IPS DF 6.9 (cell line): ENCODE results near the gene SKI.

ENCODE experiments used
- DNase-seq: peaks from one replicate; pipeline ENCODE4 v3.0.0-alpha.2; 2013; ENCODE audit warnings: low read depth, low spot score
- H3K27ac ChIP-seq: one replicate; pipeline ENCODE4 v1.5.1; 2013; ENCODE audit warnings: low read length, control low read depth
- H3K27me3 ChIP-seq: 2 replicates; pipeline ENCODE4 v1.6.1; 2013; ENCODE audit warnings: mild to moderate bottlenecking, low read length; ENCODE audit not compliant: control insufficient read depth, insufficient read depth
- H3K36me3 ChIP-seq: 2 replicates; pipeline ENCODE4 v1.6.1; 2013; ENCODE audit warnings: low read length; ENCODE audit not compliant: control insufficient read depth, insufficient read depth
- H3K4me1 ChIP-seq: 2 replicates; pipeline ENCODE4 v1.6.1; 2013; ENCODE audit warnings: low read length; ENCODE audit not compliant: control insufficient read depth, insufficient read depth
- H3K4me3 ChIP-seq: 2 replicates; pipeline ENCODE4 v1.5.1; 2013; ENCODE audit warnings: mild to moderate bottlenecking, low read length
- H3K9me3 ChIP-seq: 2 replicates; pipeline ENCODE4 v1.6.1; 2013; ENCODE audit warnings: low read length, inconsistent platforms; ENCODE audit not compliant: control insufficient read depth, insufficient read depth
- WGBS: extraction: QIAGEN DNeasy Blood & Tissue Kit; methylation state at CpG from one replicate; pipeline ENCODE4 v1.1.7; 2013; ENCODE audit warnings: mixed read lengths, missing lambda C conversion rate; ENCODE audit not compliant: insufficient read length, insufficient coverage; 5-methylcytosine and 5-hydroxymethylcytosine counted together

SKI gene

DNA sequence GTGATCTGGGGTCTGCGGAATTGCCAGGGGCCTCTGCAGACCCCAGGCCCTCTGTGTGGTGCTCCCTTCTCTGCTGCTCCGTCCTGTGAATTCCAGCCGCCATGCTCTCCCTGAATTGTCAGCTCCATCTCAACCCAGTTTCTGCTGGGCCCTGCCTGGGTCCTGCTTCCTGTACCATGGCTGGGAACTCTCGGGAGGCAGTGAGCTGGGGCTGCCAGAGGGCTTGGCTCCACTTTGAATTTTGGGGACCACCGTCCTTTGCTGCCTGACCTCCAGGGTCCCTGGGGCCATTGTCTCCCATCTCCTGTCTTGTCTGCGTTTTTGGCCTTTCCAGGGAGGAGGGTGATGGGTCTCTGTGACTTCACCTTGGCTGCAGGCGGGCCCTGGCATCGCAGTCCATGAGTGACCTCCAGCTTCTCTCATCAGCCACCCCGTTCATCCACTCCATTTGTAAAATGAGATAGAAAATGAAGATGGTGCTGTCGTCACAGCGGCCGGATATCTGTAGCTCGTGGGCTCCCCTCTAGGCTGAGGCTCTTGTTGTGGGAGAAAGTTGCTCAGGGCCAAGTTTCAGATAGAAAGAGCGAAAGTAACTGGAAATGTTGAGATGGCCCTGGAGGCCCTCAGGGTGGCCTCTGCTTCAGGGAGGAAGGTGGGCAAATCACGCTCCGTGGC is 38.3 kb downstream of the SKI start:
- peaks cover 9% of the 10 kb centered on the region for H3K4me1 ChIP-seq
- no peaks in the 10 kb centered on the region for H3K27me3 ChIP-seq
- no peak for DNase-seq
- no peaks in the 10 kb centered on the region for H3K36me3 ChIP-seq
- no peak overlapping the region for H3K27ac ChIP-seq
- no CpG with 5 or more reads among the region's 16 CpGs for WGBS
- no peak overlapping the region for H3K4me3 ChIP-seq
- H3K9me3 ChIP-seq: no peaks in the 10 kb centered on the region

DNA sequence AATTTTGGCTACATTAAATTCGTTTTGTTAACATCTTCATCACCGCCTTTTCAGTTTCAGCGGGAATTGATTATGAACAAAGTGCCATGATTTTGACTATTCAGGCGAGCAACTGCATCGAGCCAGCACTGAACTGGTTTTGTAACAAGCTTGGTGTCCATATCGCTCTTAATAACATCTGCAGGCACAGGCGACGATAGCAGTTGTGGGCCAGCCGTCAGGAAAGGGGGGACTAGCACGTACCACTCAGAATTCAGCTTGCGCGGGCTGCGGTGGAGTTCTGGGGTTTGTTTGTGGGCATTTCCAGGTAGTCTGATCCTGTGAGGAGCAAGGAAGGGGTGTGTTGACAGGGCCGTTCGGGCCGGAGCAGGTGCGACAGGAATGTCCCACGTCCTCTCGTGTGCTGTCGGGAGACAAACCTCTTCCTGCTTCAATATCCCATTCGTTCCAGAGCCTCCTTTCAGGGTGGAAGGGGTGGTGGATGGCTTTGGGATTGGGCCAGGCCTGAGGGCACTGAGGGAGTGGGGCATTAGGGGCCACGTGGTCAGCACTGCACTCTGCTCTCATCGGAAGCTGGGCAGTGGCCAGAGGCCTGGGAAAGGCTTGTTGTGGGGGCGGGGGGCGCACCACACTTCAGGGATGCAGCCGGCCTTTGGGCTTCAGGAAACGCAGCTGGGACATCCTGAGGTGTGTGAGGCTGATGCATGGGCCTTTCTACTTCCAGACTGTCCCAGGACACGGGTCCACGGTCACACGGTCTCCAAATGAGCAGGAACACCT is 39.1 kb downstream of the SKI start:
- H3K4me3 ChIP-seq: no peak overlapping the region
- no peak overlapping the region for H3K27ac ChIP-seq
- H3K9me3 ChIP-seq: no peaks in the 10 kb centered on the region
- no peaks in the 10 kb centered on the region for H3K36me3 ChIP-seq
- DNase-seq: no peak
- peaks cover 12% of the 10 kb centered on the region for H3K4me1 ChIP-seq
- H3K27me3 ChIP-seq: no peaks in the 10 kb centered on the region
- no CpG with 5 or more reads among the region's 30 CpGs for WGBS

DNA sequence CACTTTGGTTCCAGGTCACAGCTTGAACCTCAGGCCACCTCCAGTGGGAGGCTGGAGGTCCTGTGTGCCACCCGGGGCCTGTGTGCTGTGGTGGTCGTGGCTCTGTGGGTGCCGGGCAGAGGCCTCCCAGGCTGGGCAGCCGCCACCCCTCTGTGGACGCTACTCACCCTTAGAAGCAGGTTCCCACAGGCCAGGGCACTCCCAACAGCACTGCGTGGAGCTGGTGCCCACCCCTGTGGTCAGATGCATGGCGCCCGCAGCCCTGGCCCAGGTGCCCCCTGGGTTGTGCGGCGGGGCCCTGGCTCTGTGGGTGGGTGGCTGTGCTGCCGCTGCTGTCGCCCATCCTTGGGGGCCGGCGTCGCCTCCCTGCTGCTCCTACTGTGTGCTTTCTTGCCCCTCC is 39.7 kb downstream of the SKI start:
- Histone ChIP-seq H3K4me3 (no peak overlapping the region), H3K27ac (no peak overlapping the region)

DNA sequence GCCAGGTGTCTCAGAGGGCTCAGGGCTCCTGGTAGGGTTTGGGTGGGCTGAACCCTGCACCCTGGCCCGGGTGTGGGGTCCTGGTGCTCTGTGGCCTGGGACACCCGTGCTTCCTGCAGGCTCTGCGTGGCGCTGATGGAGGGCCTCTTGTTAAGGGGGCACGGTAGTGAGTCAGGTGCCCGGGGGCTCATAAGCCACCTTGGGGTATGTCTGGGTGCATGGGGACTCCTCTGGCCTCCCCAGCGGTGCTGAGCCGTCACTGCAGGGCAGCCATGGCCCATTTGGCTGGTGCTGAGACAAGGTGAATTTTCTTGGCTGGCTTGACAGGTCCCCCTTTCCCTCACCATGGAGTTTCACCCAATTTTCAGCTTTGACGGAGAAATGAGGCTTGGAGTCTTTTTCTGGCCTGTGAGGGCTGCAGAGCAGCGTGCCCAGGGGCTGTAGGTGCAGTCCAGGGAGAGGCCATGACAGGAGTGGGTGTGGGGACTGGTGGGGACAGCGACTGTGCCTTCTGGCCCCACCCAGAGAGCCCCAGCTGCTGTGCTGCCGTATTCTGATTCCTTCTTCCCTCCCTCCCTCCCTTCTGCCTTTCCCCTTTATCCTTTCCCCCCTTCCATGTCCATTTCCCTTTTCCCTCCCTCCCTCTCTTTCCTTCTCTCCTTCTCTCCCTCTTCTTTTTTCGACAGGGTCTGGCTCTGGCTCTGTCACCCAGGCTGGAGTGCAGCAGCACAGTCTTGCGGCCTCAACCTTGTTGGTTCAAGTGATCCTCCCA is 40.4 kb downstream of the SKI start:
- Histone ChIP-seq H3K27ac (no peak overlapping the region), H3K36me3 (no peaks in the 10 kb centered on the region), H3K4me1 (peaks cover 14% of the 10 kb centered on the region), H3K4me3 (no peak overlapping the region), H3K9me3 (no peaks in the 10 kb centered on the region), H3K27me3 (no peaks in the 10 kb centered on the region)
- no peak for DNase-seq
- no CpG with 5 or more reads among the region's 14 CpGs for WGBS

More for the DNA sequence above, 39.7 kb downstream of the SKI start:
- Histone ChIP-seq H3K27me3 (no peaks in the 10 kb centered on the region), H3K36me3 (no peaks in the 10 kb centered on the region), H3K4me1 (peaks cover 12% of the 10 kb centered on the region), H3K9me3 (no peaks in the 10 kb centered on the region)
- DNase-seq: no peak
- no CpG with 5 or more reads among the region's 15 CpGs for WGBS

DNA sequence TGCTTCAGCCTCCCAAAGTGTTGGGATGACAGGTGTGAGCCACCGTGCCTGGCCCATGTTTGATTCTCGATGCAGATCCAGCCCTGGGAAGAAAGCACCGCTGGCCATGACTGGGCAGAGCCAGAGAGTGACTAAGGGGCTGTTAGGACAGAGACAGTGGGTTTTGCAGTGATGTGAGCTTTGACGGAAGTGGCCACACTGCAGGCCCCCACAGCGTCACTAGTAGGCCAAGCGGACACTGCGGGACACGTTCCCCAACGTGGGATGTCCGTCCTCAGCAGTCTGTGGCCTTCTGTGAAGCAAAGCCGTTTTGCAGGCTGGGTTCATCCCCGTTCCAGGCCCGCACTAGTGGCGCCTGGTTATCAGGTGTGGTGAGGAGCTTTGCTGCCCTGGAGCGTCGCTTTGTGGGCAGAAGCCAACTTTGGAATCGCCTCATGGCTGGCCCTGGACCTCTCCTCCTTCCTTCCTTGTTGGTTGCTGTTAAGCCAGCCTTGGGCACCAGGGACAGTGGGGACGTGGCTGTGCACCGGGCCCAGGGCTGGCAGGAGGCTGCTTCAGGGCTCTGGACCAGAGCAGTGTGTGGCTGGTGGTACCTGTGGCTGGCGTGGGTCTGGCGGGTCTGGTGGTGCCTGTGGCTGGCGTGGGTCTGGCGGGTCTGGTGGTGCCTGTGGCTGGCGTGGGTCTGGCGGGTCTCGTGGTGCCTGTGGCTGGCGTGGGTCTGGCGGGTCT is 41.2 kb downstream of the SKI start:
- Histone ChIP-seq H3K27ac (no peak overlapping the region), H3K9me3 (no peaks in the 10 kb centered on the region), H3K36me3 (no peaks in the 10 kb centered on the region), H3K4me1 (peaks cover 16% of the 10 kb centered on the region), H3K4me3 (no peak overlapping the region), H3K27me3 (no peaks in the 10 kb centered on the region)
- DNase-seq: no peak
- WGBS: no CpG with 5 or more reads among the region's 28 CpGs

DNA sequence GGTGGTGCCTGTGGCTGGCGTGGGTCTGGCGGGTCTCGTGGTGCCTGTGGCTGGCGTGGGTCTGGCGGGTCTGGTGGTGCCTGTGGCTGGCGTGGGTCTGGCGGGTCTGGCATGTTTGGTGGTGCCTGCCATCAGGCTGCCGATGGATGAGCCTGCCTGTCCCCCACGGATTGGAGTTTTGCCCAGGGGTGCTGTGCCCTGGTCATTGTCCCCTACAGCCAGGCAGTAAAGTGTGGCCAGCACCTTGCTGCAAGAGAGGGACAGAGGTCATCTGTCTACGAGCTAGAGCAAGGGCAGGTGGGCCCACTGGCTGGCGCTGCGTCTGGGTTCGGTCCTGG is 41.8 kb downstream of the SKI start:
- Histone ChIP-seq H3K27me3 (no peaks in the 10 kb centered on the region), H3K27ac (no peak overlapping the region), H3K36me3 (no peaks in the 10 kb centered on the region), H3K4me1 (peaks cover 16% of the 10 kb centered on the region), H3K9me3 (no peaks in the 10 kb centered on the region), H3K4me3 (no peak overlapping the region)
- DNase-seq: no peak
- WGBS: no CpG with 5 or more reads among the region's 13 CpGs

DNA sequence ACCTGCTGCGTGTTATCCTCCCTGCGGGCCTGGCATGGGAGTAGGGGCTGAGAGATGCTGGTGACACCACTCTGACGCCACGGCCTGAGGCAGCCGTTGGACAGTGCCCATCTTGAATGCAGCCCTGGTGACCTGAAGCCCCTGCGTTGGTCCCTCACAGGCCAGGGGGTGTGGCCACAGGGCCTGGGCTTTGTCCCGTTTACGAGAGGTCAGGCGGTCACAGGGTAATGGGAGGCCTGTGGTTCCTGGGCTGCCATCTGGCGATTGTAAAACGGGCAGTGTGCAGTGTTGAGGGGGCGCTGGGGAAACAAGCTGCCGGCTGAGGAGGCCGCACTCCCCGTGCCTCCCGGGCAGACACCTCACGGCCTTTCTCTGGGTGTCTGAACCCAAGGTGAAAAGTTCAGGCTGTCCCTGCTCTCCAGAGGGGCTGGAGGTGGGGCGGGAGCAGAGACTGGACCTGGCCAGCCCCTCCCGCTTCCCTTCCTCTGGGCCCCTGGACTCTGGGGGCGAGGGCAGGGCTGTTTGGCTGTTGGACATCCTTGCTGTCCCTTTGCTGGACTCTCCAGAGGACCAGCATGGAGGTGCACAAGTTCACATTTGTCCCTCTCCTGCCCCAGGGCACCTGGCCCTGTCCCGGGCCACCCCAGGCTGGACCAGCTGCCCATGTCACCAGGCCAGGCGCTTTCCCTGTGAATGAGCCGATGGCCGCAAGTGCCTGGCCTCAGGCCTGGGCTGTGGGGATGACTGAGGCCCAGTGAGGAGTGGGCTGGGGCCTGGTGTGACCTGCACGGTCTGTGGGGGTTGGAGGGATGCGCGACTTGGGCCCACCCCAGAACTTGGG is 42.4 kb downstream of the SKI start:
- Histone ChIP-seq H3K4me1 (peaks cover 16% of the 10 kb centered on the region), H3K9me3 (no peaks in the 10 kb centered on the region), H3K27ac (no peak overlapping the region), H3K4me3 (no peak overlapping the region), H3K27me3 (no peaks in the 10 kb centered on the region), H3K36me3 (no peaks in the 10 kb centered on the region)
- no CpG with 5 or more reads among the region's 27 CpGs for WGBS
- DNase-seq: no peak

DNA sequence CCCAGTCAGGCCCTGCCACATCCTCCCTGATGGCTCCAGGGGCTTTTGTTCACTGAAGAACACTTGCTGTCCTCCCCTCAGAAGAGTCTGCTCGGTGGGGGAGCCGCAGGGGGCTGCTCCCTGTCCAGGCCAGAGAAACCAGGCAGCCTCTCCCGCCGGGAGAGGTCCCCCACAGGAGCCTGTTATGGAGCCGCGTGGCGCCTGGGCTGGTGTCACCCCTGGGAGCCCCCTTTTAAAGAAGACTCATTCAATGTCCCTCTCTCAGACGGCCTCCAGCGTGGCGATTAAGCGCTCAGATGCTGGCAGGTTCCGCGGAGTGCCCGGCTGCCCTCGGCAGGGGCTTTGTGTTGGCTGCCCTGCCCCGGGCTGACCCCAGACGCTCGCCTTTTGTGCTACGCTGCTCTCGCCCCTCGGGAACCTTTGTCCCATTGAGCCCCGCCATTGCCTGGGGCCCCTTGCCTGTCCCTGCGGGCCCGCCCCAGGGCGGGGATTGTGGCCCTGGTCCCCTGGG is 43.1 kb downstream of the SKI start:
- Histone ChIP-seq H3K9me3 (no peaks in the 10 kb centered on the region), H3K27me3 (no peaks in the 10 kb centered on the region), H3K36me3 (no peaks in the 10 kb centered on the region), H3K27ac (no peak overlapping the region), H3K4me1 (peaks cover 16% of the 10 kb centered on the region), H3K4me3 (no peak overlapping the region)
- no peak for DNase-seq
- no CpG with 5 or more reads among the region's 25 CpGs for WGBS

DNA sequence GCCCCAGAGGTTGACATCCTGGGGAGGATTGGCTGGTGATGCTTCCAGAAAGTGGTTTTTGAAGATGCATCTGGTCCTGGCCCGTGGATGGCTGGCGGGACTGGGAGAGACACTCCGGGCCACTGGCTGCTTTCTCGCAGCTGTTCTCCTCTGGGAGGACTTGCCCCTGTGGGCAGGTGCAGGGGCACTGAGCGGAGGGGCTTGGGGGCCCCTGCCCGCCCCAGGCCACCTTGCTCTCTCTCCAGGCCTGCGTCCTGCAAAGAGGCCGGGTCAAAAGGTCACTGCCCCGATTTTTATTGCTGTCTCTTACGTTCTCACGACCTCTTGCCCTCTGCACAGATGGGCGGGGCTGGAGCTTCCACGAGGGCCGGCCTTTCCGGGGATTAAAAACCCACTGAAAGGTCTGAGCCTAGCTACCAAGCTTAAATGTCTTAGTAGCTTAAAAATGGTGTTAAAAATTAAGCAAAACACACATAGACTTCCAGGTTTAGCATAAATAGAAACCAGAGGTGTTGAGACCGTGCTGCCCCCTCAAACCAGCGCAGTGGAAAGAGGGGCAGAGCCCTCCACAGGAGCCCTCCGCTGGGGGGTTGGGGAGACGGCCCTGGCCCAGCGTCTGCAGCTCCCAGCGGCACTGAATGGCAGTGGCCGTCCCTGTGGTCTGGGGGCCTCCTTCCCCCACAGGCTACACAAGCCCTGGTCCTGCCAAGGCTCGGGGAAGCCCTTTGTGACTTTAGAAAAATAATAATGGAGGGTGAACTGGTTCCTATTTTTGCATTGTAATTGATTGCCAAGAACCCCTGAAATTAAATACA is 43.9 kb downstream of the SKI start:
- no peaks in the 10 kb centered on the region for H3K36me3 ChIP-seq
- no peak overlapping the region for H3K4me3 ChIP-seq
- peaks cover 16% of the 10 kb centered on the region for H3K4me1 ChIP-seq
- H3K27me3 ChIP-seq: no peaks in the 10 kb centered on the region
- no peaks in the 10 kb centered on the region for H3K9me3 ChIP-seq
- DNase-seq: no peak
- H3K27ac ChIP-seq: no peak overlapping the region
- WGBS: no CpG with 5 or more reads among the region's 23 CpGs
